Measurements from ENCODE around the gene MGST3.
"Not testable (repeated sequence)": the region's sequence is repeated elsewhere in the genome, so short reads cannot be mapped to it uniquely, and the experiment has no call there.

MGST3 gene

DNA sequence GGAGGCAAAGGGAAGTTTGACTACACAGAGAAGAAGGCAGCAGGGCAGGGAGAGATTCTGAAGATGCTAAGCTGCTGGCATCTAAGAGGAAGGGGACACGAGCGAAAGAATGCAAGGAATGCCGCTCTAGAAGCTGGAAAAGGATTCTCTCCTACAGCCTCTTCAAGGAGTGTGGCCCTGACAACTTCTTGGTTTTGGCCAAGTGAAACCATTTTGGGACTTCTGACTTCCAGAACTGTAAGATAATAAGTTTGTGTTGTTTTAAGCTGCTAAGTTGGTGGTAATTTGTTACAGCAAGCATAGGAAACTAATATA lies 28.5 kb downstream of the MGST3 start:
- no peak for DNase-seq

DNA sequence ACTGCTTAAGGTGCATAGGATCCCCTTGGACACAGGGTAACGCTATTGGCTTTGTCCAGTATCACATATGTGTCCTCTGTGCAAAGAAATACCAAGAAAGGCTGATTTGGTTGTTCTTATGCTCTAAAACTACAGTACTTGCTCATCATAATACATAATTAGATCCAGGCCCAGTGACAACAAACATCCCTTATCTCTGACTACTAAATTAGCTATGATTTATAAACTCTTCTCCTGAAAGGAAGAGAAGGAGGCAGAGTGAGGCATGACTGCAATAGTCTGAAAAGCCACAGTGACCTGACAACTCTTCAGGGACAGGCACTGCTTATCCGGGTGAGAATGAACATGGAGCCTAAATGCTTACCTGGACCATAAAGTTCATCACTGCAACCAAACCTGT lies 30.7 kb downstream of the MGST3 start:
- DNase-seq = no peak

DNA sequence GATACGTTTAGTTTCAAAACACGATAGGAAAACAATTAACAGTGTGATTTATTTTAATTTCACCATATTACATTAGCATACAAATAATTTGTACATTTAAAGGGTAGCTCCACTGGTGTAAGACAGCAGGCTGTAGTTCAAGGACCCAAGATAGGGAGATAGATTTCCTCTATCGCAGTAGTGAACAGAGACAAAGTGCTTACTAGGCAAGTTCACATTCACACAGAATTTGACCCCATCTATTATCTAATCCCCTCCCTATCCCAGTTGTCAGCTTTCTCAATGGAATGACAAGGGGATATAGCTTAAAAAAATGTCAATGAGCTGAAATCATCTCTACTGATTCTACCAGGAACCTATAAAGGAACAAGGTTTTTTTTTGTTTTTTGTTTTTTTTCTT lies 31.2 kb downstream of the MGST3 start:
- no peak for DNase-seq

DNA sequence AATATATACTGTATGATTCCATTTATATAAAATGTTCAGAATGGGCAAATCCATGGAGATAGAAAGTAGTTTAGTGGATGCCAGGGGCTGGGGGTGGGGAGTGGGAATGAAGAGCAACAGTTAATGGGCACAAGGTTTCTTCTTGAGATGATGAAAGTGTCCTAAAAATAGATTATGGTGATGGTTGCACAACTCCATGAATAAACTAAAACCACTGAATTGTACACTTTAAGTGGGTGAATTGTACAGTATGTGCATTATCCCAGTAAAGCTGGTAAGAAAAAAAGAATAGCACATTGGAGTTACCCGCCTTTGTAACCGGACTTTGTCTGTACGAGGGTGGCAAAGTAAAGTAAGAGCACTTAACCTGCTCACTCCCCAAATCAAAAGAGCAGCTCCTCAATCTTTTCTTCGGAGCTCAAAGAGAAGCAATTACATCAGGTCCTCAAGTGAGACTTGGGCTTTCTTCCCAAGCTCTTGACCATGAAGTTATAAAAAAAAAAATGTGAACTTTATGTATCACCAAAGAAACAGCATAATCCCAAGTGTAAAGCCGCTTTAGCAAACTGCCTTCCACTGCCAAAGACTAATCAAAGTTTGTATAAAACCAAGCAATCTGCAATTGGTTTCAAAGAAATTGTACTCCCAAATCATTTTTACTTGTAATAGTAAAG lies 35.3 kb downstream of the MGST3 start:
- no peak for DNase-seq

DNA sequence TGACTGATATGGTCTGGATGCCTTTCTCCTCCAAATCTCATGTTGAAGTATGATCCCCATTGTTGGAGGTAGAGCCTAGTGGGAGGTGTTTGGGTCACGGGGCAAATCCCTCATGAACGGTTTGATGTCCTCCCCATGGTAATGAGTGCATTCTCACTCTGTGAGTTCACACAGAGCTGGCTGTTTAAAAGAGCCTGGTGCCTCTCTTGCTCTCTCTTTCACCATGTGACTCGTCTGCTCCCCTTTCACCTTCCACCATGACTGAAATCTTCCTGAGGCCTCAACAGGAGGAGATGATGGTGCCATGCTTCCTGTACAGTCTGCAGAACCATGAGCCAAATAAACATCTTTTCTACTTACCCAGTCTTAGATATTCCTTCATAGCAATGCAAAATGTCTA lies 37.1 kb downstream of the MGST3 start:
- DNase-seq = no peak

DNA sequence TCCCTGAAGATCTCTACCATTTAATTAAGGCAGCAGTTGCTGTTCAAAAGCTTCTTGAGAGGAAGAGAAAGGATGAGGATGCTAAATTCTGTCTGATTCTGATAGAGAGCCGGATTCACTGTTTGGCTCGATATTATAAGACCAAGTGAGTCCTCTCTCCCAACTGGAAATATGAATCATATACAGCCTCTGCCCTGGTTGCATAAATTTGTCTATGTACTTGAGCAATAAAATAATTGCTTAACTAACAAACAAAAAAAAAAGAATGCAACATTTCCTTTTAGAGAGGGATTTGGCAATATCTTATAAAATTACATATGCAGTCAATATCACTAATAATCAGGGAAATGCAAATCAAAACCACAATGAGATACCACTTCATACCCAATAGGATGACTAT lies 40.5 kb downstream of the MGST3 start:
- DNase-seq = no peak

DNA sequence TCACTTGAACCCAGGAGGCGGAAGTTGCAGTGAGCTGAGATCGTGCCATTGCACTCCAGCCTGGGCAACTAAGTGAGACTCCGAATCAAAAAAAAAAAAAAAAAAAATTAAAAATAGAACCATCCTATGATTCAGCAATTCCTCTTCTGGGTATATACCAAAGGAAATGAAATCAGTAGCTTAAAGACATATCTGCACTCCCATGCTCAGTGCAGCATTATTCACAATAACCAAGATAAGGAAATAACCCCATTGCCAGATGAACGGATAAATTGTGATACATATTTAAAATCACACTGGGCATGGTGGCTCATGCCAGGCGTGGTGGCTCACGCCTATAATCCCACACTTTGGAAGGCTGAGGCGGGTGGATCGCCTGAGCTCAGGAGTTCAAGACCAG lies 43.6 kb downstream of the MGST3 start:
- no peak for DNase-seq

DNA sequence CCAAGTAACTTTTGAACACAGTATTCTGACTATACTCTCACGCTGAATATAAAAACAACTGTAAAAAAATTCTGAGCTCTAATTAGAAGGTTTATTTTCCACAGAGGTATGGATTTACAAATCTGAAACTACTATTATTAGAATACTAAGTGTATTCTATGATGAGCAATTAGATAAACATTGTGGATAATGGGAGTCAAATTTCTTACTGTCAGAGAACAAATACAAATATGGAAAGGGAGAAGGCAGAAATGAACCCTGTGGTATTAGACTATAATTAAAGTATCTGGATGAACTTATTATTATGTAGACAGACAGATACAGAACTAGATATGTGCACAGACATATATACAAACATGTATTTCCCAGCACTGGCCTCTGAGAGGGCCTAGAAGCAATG lies 44.8 kb downstream of the MGST3 start:
- DNase-seq = no peak

DNA sequence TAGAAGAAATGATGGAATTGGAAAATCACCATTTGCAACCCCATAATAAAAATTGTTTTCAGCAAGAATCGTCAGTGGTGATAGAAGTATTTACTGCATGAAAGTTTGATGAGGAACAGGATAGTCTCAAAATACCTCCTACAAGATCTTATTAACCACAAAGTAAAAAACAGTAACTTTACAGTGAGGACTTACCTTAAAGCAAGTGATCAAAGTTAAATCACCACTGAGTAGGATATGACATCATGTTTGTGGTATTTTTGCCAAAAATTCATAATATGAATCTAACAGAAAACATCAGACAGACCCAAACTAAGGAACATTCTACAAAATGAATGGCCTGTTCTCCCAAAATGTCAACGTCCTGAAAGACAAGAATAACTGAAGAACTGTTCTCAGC lies 47.5 kb downstream of the MGST3 start:
- no peak for DNase-seq

DNA sequence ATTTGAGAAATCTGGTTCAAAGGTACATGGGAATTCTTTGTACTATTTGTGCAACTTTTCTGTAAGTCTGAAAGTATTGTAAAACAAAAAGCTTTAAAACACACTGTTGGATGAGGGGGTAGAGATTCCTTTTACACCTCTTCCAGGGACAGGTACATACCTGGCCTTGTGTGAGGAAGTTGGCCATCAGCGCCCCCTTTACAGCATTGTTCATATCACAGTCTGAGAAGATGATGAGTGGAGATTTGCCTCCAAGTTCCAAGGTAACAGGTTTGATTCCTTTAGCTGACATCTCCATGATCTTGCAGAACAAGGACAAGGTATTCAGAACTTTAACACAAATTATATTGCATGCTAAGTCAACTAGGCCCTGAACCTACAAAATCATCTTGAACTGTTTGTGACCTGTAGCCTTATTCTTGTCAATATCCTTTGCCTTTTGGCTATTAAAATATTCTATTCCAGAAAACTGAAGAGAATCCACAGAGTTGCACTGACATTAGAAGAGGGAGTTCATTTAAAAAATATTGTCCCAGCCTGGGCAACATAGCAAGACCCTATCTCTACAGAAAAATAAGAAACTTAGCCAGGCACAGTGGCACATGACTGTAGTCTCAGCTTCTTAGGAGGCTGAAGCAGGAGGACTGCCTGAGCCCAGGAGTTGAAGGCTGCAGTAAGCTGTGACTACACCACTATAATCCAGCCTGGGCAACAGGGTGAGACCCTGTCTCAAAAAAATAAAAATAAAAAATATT lies 48.4 kb downstream of the MGST3 start:
- DNase-seq = no peak

DNA sequence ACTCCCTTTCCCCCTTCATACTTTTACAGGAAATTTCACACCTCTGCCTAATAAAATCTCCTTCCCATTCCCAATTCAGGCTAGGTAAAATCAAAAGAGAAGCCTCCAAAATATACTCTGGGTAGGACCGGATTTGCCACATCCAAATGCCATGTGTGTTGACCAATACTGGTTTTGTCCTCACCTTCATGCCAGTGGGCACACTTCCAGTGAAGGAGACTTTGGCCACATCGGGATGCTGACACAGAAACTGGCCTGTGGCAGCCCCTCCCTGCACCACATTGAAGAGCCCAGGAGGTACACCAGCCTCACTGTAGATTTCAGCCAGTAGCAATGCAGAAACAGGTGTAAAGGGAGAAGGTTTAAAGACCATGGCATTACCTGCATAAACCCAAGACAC lies 49.3 kb downstream of the MGST3 start:
- no peak for DNase-seq

DNA sequence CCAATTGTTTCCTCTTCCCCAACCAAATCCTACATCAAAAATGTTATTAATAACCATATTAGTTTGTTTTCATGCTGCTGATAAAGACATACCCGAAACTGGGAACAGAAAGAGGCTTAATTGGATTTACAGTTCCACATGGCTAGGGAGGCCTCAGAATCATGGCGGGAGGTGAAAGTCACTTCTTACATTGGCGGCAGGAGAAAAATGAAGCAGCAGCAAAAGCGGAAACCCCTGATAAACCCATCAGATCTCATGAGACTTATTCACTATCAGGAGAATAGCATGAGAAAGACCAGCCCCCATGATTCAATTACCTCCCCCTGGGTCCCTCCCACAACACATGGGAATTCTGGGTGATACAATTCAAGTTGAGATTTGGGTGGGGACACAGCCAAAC lies 49.7 kb downstream of the MGST3 start:
- not testable (repeated sequence) for DNase-seq

DNA sequence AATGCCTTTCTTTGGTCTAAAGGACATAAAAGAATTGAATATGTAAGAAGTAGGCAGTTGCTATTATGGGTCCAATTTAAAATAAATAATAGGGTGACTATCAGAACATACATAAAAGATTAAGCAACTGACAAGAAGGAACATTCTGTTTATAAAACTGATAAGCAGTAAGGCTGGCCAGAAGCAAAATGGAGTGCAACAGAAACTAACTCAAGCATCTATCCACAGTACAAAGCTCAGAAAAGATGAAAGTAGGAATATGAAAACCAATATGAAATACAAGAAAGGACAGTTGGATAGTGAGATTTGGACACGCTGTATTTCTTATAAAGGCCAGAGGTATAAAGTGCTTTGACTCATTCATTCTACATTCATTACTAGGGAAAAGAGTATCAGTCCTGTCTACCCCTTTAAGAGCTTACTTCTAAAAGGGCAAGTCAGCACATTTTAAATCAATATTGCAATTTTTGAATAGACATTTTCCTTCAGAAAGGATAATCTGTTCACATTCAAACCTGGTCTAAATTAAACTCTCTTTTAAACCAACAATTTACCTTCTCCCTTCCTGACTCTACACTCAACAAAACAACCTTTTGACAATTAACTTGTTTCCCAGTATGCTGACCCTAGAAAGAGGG lies 52.9 kb downstream of the MGST3 start:
- DNase-seq = no peak

DNA sequence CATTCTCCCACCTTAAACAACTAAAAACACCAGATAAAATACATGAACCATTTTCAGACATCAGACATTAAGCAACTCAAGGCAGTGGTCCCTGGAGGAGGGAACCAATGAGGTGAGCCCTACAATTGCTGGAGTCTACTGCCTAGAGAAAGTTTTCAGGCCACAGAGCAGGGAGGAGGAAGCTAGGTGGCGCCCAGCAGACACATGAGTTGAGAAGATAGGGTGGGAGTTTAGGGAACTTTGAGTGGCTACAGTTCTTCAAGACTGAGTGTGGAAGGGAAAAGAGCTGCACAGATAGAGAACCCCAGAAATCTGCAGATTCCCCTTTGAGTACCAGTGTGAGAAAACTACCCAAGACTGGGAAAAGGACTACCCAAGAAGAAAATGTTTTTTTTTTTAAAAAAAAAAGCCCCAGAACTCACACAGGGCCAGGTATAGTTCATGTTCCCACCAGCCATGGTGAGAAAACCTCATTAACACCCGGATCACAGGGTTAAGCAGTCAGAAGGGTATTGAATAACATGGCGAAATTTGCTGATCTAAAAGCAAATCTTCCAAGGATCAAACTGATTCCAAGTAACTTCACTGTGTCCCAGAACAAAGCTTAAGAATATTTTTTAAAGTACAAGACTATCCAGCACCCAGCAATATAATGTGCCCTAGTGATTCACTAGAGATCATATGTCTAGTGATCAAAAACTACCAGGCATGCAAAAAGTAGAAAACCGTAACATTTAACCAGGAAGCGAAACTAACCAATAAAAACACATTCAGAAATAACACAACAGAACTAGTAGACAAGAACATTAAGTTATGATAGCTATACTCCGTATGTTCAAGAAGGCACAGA lies 55.3 kb downstream of the MGST3 start:
- no peak for DNase-seq

DNA sequence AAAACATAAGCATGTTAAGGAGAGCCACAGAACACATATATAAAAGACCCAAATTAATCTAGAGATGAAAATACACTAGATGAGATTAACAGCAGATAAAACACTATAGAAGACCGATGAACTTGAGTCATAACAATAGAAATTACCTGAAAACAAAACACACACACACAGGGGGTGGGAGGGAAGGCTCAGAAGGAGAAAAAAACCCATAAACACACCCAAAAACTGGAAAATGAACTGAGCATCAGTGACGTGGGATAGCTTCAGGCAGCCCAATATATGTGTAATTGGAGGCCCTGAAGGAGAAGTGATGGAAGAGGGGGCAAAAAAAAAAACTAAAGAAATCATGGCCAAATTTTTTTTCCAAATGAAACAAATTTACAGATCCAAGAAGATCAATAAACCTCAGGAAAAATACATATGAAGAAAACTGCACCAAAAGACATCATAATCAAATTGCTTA lies 56.0 kb downstream of the MGST3 start:
- no peak for DNase-seq

DNA sequence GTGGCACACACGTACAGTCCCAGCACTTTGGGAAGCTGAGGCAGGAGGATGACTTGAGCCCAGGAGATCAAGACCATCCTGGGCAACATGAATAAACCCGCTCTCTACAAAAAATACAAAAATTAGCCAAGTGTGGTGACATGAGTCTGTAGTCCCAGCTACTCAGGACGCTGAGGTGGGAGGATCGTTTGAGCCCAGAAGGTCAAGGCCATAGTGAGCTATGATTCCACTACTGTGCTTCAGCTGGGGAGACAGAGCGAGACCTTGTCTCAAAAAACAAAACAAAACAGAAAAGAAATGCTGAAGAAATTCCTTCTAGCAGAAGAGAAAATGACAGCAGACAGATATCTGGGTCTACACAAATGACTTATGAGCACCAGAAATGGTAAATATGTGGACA lies 57.0 kb downstream of the MGST3 start:
- no peak for DNase-seq

DNA sequence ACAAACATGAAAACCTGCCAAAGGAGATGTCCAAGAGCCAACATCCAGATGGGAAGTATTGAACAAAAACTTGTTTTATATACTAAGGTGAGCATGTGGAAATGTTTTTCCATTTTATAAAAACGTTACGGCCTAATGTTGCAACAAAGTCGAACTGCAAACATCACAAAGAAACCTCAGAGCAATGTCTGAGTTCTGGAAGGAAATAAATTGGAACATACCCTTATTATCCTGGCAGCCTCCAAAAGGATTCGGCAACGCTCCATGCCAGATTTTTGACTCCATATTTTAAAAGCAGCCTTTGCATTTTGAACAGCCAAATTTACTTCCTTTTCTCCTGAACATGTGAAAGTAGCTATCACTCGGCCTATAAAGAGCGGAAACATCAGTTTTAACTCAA lies 64.0 kb downstream of the MGST3 start:
- no peak for DNase-seq

DNA sequence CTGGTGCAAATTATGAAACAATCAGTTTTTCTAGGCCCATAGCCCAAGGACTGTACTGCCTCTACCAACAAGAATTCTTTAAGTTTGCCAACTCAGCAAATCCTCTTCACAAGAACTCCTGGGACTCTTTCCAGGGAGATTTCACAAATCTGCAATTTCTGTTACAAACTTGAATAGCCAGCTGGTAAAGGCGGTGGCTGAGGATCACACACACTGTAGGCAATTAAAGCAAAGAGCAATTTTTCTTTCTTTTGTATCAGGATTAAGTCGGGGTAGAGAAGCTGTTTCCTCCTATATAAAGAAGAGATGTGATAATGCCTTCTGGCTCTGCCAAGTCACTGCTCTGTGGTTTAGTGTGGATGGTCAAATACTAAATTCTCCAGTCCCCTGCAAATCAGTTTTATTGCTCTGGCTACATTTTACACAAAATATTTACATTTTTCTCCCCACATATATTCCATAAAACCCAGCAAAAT lies 65.6 kb downstream of the MGST3 start:
- DNase-seq = no peak

DNA sequence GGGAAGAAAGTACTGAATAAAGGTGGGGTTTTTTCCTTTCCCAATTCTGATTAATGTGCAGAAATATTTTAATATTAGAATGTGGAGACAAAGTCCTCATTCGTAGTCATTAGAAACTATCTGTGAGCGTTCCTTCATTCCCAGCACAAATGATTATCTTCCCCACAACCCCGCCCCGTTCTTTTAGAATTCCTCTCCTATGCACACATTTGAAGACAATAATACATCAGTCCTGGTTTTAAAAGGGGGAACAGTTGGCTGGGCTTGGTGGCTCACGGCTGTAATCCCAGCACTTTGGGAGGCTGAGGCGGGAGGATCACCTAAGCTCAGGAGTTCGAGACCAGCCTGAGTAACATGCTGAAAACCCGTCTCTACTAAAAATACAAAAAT lies 66.5 kb downstream of the MGST3 start:
- DNase-seq = no peak

DNA sequence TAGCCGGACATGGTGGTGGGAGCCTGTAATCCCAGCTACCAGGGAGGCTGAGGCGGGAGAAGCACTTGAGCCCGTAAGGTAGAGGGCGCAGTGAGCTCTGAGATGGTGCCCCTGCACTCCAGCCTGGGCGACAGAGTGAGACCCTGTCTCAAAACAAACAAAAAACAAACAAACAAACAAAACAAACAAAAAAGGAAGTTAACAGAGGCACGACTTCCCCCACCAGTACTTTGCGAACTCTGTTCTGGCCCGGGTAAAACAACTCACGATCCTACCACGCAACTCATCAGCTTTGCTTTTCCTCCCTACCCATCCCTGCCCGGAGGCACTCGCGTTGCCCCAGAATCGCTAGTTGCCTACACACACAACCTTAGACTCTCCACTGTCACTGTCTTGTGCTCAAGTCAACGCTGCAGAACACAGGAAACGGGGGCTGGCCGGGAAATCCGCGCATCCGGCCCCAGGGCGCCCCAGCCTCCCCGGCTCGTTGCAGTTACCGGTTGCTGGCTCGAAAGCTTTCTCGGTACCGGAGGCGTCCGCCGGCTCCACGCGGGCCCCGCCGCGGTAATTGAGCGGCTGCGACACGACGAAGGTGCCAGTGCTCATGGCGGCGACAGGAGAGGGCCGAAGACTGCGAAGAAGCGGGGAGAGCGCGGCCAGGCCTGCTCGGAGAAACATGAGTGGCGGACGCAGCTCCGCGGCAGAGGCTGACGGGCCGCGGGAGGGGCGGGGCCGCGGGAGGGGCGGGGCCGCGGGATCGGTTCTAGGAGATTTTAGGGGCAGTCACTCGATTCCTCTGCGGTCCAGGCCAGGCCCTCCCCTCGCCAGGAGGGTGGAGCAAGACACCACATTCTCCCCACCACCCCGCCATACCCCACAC lies 67.1 kb downstream of the MGST3 start, which contains the start of gene ALDH9A1:
ALDH9A1 (minus strand) TSS at position 682 of the 880 bp plus-strand sequence; CDS start at position 678, 4 bp downstream.
- DNase-seq = peak; percentile 82

DNA sequence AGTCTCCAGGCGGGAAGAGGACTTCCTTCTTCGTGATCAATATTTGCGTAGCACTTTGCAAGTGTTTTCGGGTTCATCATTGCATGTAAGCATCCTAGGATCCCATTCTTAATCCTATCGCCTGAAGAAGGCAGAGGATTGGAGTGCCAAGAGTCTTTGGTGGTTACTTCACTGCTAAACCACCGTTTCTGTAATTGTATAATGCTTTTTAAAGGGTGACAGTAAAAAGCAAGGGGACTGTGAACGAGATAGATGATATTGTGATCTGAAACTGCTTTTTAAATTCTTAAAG lies 67.7 kb downstream of the MGST3 start:
- no peak for DNase-seq

DNA sequence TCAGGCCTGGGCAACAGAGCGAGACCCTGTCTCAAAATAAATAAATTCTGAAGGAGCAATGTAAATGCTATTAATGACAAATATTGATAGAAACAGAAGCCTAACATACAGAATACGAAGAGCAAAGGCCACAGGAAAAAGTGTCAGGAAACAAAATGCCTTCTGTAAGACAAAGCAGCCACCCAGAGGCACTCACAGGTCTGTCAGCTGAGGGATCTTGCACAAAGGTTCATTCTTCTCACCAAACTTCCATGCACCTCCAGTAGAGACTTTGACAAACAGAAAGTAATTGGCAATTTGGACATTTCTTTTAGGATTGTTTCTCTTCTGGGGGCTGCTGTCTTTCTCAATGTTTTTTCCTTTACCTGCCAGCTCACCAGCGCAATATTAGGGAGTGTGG lies 68.5 kb downstream of the MGST3 start:
- DNase-seq = no peak
